GM21717 (cell line): ENCODE results near the gene SELENON.

ENCODE experiments used
- ATAC-seq: cut with Tn5 transposase; IDR thresholded peaks from one replicate; pipeline ENCODE4 v1.9.1; 2021; ENCODE audit warnings: mild to moderate bottlenecking, moderate library complexity; ENCODE audit not compliant: unreplicated experiment

The SELENON gene

DNA sequence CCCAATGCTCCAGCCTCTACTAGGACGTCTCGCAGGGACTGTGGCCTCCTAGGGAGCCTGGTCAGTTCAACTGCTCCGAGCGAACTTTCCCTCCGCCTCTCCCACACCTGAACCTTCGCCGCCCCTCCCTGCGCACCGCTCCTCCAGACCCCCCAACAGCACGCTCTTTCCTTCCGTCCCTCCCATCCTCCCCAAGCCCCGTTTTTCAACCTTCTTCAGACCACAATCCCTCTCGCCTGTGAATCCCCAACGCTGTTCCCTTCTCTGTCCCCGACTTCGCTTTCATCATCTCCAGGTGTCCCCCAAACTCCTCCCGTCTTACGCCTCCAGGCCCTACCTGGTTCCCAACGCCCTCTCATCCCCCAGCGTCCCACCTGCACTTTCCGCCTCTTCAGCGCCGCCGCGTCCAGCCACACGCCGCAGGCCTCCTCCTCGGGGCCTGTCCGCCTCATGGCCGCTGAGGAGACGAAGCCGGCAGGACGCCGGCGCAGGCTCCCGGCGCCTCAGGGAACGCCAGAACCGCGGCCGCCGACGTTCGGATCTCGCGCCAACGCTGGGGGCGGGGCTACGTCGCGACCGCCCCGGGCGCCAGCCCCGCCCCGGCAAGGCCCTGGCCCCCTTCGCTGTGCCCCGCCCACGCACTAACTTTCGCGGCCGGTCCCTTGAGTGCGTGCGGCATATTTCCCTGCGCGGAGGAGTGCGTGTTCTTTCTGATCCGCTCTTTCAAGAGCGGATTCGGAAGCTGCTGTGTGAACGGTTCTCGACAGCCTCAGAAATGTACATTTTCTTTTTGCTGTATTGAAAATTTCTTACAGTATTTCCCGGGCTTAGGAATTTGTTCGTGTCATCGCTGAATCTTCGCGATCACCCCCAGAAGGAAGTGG is 59.2 kb downstream of the SELENON start, which contains the start of gene AUNIP:
Gene AUNIP, minus strand, starts transcription at position 552 of the 884 bp plus-strand sequence. Its CDS starts 100 bp downstream, at position 452.
- peak; percentile 78 for ATAC-seq

DNA sequence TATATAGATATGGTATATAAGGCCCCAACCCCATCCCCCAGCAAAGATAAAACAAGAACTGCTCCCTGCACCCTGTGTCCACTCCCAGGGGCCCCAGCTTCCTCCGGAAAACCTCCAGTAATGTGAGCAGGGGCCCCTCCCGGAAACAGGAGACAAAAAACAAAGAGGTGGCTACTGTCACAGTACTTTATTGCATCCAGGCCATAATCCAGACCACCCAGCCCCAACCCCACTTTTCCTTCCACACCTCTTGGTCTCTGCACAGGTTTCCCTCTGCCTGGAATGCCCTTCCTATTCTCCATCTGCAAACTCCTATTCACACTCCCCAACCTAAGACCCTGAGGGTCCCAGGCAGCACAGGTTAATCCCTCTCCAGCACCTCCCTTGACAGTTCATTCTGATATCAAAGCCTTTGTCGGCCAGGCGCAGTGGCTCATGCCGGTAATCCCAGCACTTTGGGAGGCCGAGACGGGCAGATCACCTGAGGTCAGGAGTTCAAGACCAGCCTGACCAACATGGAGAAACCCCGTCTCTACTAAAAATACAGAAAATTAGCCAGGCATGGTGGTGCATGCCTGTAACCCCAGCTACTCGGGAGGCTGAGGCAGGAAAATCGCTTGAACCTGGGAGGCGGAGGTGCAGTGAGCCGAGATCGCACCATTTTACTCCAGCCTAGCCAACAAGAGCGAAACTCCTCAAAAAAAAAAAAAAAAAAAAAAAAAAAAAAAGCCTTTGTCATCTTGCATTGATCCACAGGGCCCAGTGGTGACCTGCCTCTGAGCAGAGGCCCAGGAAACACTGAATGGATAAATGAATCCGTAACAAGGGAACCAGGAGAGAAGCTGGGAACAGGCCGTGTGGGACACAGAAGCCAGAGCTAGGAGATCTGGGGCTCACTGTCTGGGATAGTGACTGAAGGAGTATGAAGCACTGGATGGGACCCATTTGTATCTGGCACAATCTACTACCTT is 61.6 kb downstream of the SELENON start:
- ATAC-seq, result no peak

DNA sequence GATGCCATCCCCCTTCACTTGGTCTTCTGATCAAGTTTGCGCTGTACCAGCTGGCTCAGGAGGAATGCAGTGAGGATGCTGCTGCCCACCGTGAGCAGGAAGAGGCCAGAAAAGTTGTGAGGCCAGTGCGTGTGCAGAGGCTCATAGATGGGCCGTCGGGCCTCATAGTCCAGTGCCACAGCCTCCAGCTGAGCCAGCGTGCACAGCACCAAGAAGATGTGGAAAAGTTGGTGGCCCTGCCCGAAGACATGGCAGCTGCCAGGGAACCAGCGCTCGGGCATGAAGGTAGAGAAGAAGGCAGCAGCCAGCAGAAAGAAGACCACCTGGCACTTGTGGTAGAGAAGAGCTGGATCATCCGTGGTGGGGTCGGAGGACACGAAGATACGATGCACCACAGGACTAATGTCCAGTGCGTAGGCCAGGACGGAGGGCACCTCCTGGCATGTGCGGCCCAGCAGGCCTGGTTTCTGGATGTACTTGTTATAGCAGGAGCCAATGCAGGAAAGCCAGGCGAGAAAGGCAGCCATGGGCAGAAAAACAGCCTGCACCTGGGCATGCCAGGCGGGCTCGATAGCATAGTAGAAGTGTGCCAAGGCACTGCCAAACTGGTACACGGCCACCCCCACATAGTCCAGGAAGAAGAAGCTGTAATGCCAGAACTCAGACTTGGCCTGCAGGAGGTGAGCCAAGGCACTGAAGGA is 62.9 kb downstream of the SELENON start:
- ATAC-seq, result no peak

DNA sequence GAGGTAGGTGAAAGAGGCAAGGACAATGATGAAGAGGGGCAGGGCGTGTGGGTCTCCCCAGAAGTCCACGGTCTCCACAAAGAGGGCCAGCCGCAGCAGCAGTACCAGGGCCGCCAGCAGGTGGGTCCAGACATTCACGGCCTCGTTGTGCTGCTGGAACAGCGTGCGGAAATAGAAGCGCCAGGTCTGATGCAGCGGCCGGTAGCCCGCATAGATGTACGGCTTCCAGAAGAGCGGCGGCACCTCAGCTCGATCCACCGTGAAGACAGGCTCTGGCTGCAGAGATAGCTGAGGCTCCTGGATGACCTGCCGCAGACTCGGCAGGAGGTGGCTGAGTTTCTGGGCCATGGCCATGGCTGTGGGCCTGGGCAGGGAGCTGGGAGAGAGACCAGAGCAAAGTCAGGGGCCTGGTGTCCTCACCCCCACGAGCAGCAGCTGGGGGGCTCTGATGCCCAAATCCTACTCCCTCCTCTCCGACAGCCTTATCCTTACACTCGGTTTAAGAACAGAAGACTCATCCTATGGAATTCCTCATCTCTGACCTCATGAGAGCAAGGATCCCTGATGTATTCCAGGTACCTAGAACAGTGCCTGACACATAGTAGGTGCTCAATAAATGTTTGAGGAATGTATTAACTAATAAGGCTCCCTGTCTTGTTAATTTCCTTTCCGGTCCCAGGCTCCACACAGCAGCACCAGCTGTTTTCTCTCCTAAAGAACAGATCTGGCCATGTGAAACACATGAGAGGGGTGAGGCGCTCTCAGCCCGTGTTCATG is 63.7 kb downstream of the SELENON start:
- no peak for ATAC-seq

DNA sequence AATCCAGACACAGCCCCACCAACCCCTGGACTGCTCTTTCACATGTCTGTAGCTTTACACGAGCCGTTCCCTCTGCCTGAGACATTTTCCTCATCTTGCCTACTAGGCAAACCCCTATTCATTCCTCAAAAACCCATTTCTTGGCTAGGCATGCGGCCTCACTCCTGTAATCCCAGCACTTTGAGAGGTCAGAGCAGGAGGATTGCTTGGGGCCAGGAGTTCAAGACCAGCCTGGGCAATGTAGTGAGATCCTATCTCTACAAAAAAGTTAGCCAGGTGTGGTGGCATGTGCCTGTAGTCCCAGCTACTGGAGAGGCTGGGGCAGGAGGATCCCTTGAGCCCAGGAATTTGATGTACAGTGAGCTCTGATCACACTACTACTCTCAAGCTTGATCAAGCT is 64.4 kb downstream of the SELENON start:
- no peak for ATAC-seq

DNA sequence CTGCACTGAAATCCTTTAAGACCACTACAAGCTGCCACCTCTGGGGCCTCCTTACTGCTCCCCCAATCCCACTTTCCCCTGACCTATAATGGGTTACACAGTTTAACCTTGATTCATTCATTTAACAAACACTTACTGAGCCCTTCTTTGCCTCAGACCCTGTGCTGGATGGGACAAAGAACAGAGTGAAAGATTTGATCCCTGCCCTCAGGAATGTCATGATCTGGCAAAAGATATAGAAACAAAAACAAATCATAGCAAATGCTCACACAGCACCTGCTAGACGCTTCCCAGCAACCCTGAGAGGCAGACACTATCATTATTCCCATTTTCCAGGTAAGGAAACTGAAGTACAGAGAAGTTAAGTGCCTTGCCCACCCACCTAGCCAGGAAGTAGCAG is 66.3 kb downstream of the SELENON start:
- ATAC-seq, result no peak

DNA sequence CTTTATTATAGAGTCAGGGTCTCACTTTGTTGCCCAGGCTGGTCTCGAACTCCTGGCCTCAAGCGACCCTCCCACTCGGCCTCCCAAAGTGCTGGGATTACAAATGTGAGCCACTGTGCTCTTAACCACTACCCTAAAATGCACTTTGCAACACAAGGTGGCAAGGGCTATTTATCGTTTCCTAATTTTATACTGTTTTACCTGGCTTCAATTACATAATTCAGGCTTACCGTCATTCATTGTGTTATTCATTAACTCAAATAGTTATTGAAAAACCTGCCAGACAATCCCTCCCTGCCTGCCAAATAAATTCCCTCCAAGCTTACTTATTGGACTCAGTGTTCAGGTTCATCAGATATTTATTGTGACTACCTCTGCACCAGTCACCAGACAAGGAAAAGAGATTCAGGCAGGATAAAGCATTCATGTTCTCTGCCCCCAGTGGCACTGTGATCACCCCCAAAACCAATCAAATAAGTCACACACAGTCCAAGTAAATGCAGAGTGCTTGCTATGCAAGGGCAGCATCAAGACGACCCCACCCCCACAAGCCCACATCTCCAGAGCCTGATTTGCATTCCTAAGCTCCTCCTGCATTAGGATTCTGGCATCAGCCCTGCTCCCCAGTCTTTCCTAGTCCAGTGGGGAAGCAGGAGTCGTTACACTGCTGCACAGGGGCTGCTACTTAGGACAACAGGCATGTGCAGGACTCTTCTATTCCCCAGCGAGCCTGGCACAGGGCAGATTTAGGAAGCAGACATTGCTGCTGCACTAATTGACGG is 67.4 kb downstream of the SELENON start:
- no peak for ATAC-seq
